Activated CD8-positive, alpha-beta memory T cell treated with anti-CD3 and anti-CD28 coated beads, Interleukin-2, amount 50 U/mL, for 1 hour (primary cell): ENCODE results near the gene SLC10A4.
"Not testable (repeated sequence)": the region's sequence is repeated elsewhere in the genome, so short reads cannot be mapped to it uniquely, and the experiment has no call there.

Experiments used
- DNase-seq: peaks from one replicate; pipeline ENCODE4 v3.0.0-alpha.2; 2020; ENCODE audit errors: extremely low read depth

SLC10A4 gene, protein sequence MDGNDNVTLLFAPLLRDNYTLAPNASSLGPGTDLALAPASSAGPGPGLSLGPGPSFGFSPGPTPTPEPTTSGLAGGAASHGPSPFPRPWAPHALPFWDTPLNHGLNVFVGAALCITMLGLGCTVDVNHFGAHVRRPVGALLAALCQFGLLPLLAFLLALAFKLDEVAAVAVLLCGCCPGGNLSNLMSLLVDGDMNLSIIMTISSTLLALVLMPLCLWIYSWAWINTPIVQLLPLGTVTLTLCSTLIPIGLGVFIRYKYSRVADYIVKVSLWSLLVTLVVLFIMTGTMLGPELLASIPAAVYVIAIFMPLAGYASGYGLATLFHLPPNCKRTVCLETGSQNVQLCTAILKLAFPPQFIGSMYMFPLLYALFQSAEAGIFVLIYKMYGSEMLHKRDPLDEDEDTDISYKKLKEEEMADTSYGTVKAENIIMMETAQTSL

DNA sequence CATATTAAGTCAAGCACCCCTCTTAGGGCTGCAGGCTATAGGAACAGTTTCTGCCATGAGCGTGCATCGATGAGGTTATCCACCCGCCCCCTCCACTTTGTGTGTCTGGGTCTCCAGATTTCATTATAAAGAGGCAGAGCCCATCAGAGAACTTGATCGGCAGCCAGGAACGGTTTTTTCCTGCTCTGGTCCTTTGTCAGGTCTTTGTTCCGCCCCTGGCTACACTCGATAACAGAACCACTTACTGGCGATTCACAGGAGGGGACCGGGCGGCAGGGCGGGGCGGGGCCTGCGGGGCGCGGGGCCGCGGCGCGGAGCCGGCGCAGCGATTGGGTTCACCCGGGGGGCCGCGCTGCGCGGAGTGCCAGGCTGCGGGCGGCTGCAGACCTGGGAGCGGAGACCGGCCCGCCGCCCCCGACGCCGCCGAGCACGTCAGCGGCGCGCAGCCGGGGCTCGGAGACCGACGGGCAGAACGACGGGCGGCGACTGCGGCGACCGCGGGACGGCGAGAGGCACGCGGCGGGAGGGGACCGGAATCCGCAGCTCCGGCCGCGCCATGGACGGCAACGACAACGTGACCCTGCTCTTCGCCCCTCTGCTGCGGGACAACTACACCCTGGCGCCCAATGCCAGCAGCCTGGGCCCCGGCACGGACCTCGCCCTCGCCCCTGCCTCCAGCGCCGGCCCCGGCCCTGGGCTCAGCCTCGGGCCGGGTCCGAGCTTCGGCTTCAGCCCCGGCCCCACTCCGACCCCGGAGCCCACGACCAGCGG is at the start of gene SLC10A4:
SLC10A4 (plus strand) TSS at position 338 of the 771 bp plus-strand sequence; CDS start at position 557, 219 bp downstream.
- DNase-seq: no peak

DNA sequence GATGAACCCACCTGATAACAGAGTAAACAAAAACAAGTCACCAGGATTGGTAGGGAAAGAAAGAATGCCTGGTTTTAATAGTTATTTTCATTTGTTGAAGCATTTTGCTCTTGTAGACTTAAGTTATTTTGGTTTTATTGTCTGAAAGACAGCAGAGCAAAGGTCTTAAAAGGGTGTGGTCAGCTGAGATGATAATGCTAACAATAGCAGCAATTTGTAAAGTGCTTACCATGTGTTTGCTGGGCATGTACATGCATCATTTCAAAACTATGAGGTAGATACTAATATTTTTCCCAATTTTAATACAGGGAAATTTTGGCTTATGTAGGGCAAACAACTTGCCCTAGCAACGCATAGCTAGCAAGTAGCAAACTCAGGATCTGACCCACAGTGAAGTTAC is 46.8 kb upstream of the SLC10A4 start:
- no peak for DNase-seq

DNA sequence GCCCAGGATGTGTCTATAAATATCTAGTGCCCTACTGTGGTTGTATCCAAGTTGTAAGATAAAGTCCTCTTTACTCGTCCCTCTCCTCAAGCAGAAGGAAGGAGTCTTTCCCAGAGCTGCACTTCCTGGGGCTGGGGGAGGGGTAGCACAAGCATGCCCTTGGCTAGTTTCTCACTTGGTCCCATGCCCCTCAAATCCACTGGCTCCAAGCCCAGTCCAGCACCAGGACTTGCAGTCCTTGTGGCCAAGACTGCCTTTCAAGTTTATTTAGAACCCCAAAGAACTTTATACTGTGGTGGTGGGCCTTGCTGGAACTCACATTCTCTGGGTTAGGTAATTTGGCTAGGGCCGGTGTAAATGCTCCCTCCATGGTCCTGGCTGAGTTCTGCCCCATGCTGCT is 43.2 kb upstream of the SLC10A4 start:
- no peak for DNase-seq

DNA sequence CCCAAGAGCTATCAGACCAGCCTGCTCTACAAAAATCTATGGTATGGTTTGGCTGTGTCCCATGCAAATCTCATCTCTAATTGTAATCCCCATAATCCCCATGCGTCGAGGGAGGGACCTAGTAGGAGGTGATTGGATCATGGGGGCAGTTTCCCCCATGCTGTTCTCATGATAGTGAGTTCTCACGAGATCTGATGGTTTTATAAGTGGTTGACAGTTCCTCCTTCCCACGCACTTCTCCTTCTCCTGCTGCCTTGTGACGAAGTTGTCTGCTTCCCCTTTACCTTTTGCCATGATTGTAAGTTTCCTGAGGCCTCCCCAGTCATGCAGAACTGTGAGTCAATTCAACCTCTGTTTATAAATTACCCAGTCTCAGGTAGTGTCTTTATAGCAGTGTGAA is 42.2 kb upstream of the SLC10A4 start:
- not testable (repeated sequence) for DNase-seq

DNA sequence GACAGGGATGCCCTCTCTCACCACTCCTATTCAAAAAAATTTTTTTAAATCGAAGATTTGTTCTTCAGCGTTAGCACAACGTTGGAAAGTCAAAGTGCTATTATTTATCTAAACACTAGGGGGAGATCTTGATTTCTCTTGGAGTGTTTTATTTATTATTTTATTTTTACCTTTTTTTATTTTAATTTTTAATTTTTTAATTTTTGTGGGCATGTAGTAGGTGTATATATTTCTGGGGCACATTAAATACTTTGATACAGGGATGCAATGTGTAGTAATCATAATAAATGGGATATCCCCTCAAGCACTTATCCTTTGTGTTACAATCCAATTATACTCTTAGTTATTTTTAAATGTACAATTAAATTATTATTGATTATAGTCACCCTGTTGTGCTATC is 37.4 kb upstream of the SLC10A4 start:
- no peak for DNase-seq

DNA sequence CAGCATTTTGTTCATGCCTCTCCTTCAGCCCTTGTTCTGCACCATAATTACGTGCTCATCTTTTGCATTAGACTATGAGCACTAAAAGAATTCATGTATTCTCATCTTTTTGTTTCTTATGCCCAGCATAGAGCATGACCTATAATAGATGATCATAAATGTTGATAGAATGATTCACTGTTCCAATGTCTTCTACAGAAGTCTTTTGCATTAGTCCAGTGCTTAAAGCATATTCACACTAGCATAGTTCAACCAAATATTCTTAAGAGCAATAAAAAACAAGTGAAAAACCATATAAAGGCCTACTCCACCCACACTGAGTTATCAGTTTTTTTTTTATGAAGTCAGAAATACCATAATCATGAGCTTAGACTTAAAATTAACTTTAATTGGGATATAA is 36.5 kb upstream of the SLC10A4 start:
- no peak for DNase-seq

DNA sequence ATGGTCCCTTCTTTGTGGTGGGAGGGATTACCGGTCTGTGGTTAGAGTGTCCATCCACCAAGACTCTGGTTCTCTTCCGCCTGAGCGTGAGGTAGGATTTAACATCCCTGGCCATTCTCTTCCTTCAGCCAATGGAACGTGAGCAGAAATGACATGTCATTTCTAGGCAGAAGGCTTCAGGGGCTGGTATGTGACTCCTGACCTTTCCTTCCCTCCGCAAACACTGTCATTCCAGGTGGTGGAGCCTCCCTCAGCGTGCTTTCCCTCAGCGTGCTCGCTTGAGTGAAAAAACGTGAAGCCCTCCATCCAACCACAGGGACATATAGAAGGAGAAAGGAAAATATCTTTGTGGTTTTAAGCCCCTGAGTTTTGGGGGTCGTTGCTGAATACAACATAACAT is 34.0 kb upstream of the SLC10A4 start:
- DNase-seq: no peak

DNA sequence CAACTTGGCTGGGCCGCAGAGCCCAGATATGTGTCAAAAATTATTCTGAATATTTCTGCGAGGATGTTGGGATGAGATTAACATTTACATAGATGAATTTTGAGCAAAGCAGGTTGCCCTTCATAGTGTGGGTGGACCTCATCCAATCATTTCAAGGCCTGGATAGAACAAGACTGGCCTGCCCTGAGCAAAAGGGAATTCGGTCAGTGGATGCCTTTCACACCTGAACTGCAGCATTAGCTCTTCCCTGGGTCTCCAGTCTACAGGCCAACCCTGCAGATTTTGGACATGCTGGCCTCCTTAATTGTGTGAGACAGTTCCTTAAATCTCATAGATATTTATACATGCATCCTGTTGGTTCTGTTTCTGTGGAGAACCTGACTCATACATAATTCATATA is 32.4 kb upstream of the SLC10A4 start:
- DNase-seq: no peak

DNA sequence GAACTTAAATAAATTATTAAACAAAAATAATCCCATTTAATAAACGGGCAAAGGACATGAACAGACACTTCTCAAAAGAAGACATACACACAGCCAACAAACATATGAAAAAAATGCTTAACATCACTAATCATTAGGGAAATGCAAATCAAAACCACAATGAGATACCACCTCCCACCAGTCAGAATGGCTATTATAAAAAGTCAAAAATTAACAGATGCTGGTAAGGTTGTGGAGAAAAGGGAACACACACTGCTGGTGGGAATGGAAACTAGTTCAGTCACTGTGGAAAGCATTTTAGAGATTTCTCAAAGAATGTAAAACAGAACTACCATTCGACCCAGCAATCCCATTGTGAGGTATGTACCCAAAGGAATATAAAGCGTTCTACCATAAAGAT is 31.5 kb upstream of the SLC10A4 start:
- DNase-seq: not testable (repeated sequence)

DNA sequence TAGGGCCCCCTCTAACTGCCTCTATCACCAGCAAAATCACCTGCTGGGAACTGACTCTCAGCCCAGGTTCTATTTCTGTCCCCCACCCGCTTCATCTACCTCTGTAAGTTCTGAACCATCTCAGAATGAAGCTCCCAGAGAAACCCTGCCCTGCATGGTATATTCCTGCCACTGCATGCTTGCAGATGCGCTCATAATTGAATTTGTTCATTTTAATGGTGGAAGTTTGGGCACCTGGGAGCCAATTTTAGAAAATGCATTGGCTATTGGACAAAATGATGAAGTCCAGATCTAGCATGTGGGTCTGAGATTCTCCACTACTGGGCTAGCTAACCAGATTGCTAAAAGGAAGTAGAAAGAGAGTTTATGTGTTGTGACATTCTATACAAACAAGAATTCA is 28.6 kb upstream of the SLC10A4 start:
- DNase-seq: no peak

DNA sequence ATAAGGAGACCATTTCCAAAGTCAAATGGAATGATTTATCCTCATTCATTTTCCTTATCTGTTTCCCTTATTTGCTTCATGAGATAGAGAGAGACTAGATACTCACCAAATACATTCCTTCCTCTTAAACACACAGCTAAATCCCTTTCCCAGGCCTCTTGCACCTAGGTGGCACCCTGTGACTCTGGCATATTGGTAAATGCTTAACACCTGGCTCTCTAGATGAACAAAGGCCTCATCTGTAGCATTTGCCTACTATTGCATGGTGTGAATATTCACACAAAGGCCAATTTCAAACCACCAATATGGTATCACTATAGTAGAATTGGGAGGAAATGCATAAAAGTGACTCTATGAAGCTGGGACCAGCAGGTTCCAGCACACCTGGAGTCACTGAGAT is 22.1 kb upstream of the SLC10A4 start:
- no peak for DNase-seq

DNA sequence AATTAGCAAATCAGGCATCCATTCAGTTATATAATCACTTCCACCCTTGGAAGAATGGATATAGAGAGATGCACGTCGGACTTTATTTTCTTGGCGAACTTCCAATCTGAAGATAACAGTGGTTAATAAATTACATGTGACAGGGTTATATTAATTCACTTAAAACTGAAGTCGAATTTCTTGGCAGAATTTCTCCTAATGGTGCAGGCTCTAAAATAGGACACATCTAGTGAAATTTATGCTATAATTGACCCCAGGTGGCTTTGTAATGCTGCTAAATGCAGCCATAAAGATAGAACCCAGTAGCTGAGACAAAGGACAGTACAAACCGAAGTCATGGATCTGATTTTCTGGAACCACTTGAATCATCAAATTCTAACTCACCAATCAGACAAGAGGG is 20.8 kb upstream of the SLC10A4 start:
- no peak for DNase-seq

DNA sequence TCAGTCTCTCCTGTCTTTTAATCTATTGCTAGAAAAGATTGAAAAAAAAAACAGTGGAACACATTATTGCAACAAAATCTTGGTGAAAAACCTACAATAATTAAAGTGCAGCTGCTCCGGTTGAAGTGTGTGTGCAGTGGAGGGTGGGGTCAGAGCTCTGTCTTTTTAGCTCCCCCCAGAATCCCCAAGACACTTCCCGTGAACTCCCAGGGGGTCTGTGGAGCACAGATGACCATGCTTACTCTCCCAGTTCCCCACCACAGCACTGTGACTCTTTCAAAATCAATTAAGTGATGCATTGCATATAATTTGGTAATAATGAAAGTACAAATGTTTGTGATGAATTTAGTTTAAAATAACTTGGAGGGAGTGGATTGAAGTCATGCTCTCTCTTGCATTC is 15.7 kb upstream of the SLC10A4 start:
- DNase-seq: no peak

DNA sequence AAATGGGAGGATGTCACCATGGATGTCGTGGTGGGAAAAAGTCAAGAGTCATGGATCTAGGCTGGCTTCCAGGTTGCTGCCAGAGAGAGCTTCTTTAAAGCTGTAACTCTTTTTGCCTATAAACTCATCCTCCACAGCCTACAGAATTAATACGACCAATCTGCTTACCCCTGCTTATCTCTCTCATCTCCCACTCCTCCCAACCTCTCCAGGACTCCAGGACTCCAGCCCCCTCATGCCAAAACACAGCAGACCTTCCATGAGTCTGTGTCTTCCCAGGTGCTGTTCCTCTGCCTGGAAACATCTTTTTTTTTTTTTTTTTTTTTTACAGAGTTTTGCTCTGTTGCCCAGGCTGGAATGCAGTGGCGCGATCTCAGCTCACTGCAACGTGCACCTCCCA is 15.3 kb upstream of the SLC10A4 start:
- DNase-seq: no peak

DNA sequence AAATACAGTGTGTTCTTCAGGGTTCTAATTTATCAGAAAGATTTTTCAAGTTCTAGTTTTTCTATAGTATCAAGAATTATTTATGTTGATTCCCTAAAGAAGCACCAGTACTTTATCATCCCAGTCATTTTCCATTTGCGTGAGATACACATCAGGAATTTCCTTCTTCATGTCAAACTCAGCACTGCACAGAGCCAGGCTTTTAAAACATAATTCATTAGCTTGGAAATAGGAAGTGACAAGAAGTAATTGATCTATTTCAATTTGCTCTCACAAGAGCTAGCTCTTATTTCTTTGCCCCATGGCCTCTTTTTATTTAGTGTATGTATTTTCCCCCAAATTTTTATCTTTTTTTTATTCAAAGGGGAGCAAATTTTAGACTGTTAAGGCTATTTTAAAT is 13.0 kb upstream of the SLC10A4 start:
- DNase-seq: no peak

DNA sequence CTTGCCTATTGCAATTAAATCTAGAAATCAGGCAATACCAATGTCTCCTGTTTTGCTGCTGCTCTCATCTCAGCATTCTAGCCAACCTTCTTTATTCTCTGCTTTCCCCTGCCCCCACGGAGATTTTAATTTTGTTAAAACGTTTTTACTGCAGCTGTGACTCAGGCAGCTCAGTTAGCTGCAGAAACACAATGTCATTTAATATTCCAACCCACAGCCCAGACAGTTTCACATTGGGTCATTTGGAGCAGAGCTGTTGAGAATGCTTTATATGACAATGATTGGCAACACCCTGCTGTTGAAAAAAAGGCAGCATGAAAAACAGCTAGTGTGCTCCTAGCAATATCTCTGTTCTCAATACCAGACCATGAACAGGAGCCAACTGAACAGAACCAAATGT is 12.6 kb upstream of the SLC10A4 start:
- no peak for DNase-seq

DNA sequence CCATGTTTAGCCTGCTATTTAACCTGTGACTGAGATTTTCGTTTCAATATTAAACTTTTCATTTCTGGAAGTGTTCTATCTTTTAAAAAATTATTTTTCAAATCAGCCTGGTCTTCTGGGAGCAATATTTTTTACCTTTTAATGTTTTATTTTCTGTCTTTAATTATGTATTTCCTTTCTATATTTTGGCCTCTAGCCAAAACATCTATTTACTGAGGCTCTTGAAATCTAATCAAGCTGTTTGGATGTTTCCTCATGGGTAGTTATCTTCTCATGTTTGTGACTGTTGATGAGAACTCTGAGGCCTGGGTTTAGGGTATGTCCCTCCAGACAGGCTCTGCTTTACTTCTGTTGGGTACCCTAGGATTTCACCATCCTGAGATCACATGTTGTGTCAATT is 10.3 kb upstream of the SLC10A4 start:
- DNase-seq: no peak

DNA sequence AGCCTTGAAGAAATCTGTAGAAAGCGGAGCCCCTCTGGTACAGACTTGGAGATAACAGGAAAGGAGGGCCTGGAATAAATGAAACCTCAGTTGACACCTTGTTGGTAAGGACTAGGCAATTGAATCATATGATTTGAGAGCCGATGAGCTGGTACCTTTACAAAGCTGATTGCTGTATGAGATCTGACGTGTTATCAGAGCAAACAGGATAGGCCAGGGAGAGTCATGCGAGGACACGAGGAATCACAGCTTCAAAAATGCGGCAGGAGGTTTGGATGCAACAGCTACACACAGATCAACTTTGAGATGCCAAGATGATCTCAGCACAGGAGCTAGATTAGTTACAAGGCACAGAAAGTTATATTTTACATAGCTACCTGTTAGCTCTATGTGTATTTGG is 7.4 kb upstream of the SLC10A4 start:
- DNase-seq: no peak

DNA sequence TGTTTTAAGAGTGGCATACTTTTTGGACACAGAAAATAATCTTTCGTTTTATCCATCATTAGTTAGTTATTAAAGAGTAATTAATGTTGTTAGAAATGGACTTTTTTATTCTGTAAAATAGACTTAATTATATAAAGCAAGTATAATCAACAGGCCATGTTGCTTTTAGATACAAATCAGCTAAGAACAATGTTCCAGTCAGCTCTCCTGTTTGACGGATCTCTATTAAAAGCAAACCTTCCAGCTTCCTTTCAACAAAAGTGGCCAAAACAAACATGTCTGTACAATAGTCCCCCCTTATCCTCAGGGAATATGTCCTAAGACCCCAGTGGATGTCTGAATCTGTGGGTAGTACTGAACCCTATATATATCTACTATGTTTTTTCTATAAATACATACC is 4.9 kb upstream of the SLC10A4 start:
- no peak for DNase-seq

DNA sequence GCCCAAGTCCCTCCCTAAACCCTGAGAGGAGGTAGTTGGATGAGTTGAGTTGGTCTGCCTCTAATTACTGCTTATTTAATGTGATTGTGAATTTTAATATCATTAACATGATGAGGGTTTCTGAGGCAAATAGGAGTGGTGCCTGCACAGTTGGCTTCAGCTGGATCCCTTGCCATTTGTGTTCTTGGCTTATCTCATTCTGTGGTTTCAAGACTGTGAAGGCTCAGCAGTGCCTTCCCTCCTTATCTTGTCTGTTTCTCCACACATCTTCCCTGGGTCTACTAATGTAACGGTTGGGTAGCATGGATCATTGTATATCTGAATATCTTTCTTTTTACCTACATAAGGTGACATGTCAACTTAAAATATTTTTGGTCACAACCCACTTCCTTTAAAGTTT is 1.6 kb upstream of the SLC10A4 start:
- DNase-seq: no peak

DNA sequence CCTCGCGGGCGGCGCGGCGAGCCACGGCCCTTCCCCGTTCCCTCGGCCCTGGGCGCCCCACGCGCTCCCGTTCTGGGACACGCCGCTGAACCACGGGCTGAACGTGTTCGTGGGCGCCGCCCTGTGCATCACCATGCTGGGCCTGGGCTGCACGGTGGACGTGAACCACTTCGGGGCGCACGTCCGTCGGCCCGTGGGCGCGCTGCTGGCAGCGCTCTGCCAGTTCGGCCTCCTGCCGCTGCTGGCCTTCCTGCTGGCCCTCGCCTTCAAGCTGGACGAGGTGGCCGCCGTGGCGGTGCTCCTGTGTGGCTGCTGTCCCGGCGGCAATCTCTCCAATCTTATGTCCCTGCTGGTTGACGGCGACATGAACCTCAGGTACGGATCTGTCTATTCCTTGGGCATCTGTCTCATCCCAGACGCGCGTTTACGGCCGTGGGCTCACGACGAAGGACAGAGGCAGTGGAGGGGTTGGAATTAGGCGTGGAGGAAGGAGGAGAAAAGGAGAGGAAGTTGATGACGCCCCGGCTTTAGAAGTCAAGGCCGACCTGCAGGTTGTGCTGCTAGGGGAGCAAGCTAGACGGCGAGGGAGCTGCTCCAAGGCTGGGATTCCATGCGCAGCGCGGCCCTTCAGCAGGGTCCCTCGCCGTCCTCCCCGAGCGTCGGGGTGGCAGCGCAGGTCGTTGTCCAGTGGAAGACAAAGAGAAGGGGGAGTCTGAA is 792 bp downstream of the SLC10A4 start:
- no peak for DNase-seq

DNA sequence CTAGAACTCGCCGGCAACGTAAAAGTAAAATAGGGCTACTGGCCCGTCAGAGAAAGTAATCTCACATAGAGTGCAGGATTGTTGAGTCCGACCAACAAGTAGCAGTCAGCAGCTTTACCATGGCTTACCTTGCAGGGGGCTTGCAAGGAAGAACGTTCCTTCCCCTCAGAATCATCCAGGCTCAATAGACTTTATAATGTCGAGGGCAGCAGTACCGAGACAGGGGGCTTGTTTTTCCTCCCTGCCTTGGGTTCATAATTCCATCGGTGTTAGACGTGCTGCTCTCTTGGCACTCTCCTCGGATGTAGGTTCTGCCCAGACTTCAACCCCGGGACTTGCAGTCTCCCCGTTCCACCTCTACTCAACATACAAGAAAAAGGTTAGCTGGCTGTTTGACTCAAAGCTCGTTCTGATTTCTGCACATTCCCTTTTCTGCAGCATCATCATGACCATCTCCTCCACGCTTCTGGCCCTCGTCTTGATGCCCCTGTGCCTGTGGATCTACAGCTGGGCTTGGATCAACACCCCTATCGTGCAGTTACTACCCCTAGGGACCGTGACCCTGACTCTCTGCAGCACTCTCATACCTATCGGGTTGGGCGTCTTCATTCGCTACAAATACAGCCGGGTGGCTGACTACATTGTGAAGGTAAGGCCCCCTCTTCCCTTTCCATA is 1.5 kb downstream of the SLC10A4 start:
- DNase-seq: no peak
